HEK293 (cell line): ENCODE data around the gene SPHK1.

ENCODE experiments used
- CTCF ChIA-PET: fragments of 350-600 bp; formaldehyde crosslinking; extraction: SDS; loops from one replicate; lab custom pipeline; 2021; ENCODE audit warnings: antibody characterized with exemption; lab: Yijun Ruan, JAX
- POLR2A ChIA-PET: fragments of 300-600 bp; formaldehyde crosslinking; extraction: SDS; loops from one replicate; lab custom pipeline; 2020; ENCODE audit warnings: antibody characterized with exemption, inconsistent platforms; lab: Yijun Ruan, JAX
- H3K27ac ChIP-seq: fragments of 200-500 bp; sonication (Bioruptor generic); 2 replicates; pipeline ENCODE4 v1.5.1; 2014; ENCODE audit warnings: low read depth, low read length, control low read depth, inconsistent platforms; ENCODE audit errors: extremely low read depth
- H3K36me3 ChIP-seq, 2 experiments: fragments of 200-500 bp in 1 of 2; sonication (Bioruptor generic) in 1 of 2; 1 replicate in 1 of 2; 2 replicates in 1 of 2; pipeline ENCODE4 v1.5.1; 2014 to 2017; ENCODE audit warnings: inconsistent platforms in 2 of 2, low read length in 2 of 2; ENCODE audit not compliant: control insufficient read depth in 2 of 2, insufficient read depth in 1 of 2
- H3K4me1 ChIP-seq: fragments of 200-500 bp; sonication (Bioruptor generic); 2 replicates; pipeline ENCODE4 v1.5.1; 2014; ENCODE audit warnings: mild to moderate bottlenecking, low read length, inconsistent platforms; ENCODE audit not compliant: control insufficient read depth, insufficient read depth
- H3K4me3 ChIP-seq: 2 replicates; pipeline ENCODE4 v1.5.1; 2011; ENCODE audit warnings: low read depth, mild to moderate bottlenecking, control low read depth, low read length, moderate library complexity
- H3K9me3 ChIP-seq: fragments of 200-500 bp; sonication (Bioruptor generic); 2 replicates; pipeline ENCODE4 v1.5.1; 2014; ENCODE audit warnings: low read depth, low read length, inconsistent platforms; ENCODE audit not compliant: control insufficient read depth, insufficient read depth
- AEBP2 ChIP-seq: fragments of 450-650 bp; formaldehyde crosslinking; IDR thresholded peaks from 2 replicates; pipeline ENCODE4 v1.5.1; 2016; ENCODE audit warnings: missing biosample characterization, missing genetic modification characterization, borderline replicate concordance
- BCL11B ChIP-seq: fragments of 450-650 bp; formaldehyde crosslinking; IDR thresholded peaks from 2 replicates; pipeline ENCODE4 v1.5.1; 2016; ENCODE audit warnings: low read depth, missing biosample characterization, missing genetic modification characterization
- KLF17 ChIP-seq: fragments of 450-650 bp; formaldehyde crosslinking; IDR thresholded peaks from 2 replicates; pipeline ENCODE4 v1.5.1; 2016; ENCODE audit warnings: missing biosample characterization, missing genetic modification characterization
- MEIS1 ChIP-seq: sonication (generic); formaldehyde crosslinking; IDR thresholded peaks from 2 replicates; pipeline ENCODE4 v1.8.1; 2022; ENCODE audit warnings: missing genetic modification reagents, mild to moderate bottlenecking, borderline replicate concordance
- MZF1 ChIP-seq: fragments of 450-650 bp; formaldehyde crosslinking; IDR thresholded peaks from 2 replicates; pipeline ENCODE4 v1.5.1; 2017; ENCODE audit warnings: missing biosample characterization, missing genetic modification characterization, borderline replicate concordance
- RBAK ChIP-seq: fragments of 450-650 bp; formaldehyde crosslinking; IDR thresholded peaks from 2 replicates; pipeline ENCODE4 v1.5.1; 2016; ENCODE audit warnings: missing biosample characterization, missing genetic modification characterization
- SP2 ChIP-seq: fragments of 450-650 bp; formaldehyde crosslinking; IDR thresholded peaks from 2 replicates; pipeline ENCODE4 v1.5.1; 2016; ENCODE audit warnings: missing biosample characterization, missing genetic modification characterization
- YY1 ChIP-seq: fragments of 450-650 bp; formaldehyde crosslinking; IDR thresholded peaks from 2 replicates; pipeline ENCODE4 v1.5.1; 2018; ENCODE audit warnings: missing biosample characterization, missing genetic modification characterization
- ZBTB8A ChIP-seq: fragments of 450-650 bp; formaldehyde crosslinking; IDR thresholded peaks from 2 replicates; pipeline ENCODE4 v1.5.1; 2016; ENCODE audit warnings: missing biosample characterization, missing genetic modification characterization
- ZFP37 ChIP-seq: fragments of 450-650 bp; formaldehyde crosslinking; IDR thresholded peaks from 2 replicates; pipeline ENCODE4 v1.5.1; 2016; ENCODE audit warnings: missing biosample characterization, missing genetic modification characterization
- ZIC2 ChIP-seq: fragments of 450-650 bp; formaldehyde crosslinking; IDR thresholded peaks from 2 replicates; pipeline ENCODE4 v1.5.1; 2016; ENCODE audit warnings: missing biosample characterization, missing genetic modification characterization
- ZNF133 ChIP-seq: fragments of 450-650 bp; formaldehyde crosslinking; IDR thresholded peaks from 2 replicates; pipeline ENCODE4 v1.5.1; 2016; ENCODE audit warnings: missing biosample characterization, missing genetic modification characterization
- ZNF600 ChIP-seq: fragments of 450-650 bp; formaldehyde crosslinking; IDR thresholded peaks from 2 replicates; pipeline ENCODE4 v1.5.1; 2016; ENCODE audit warnings: missing biosample characterization, missing genetic modification characterization
- ZNF626 ChIP-seq: fragments of 450-650 bp; sonication (Bioruptor Pico); formaldehyde crosslinking; IDR thresholded peaks from 2 replicates; pipeline ENCODE4 v1.5.1; 2018; ENCODE audit warnings: missing biosample characterization, missing genetic modification characterization, inconsistent platforms
- ZNF785 ChIP-seq: fragments of 450-650 bp; formaldehyde crosslinking; IDR thresholded peaks from 2 replicates; pipeline ENCODE4 v1.5.1; 2016; ENCODE audit warnings: missing biosample characterization, missing genetic modification characterization
- ZSCAN5A ChIP-seq: fragments of 450-650 bp; formaldehyde crosslinking; IDR thresholded peaks from 2 replicates; pipeline ENCODE4 v1.5.1; 2016; ENCODE audit warnings: missing biosample characterization, missing genetic modification characterization
- ZXDB ChIP-seq: fragments of 450-650 bp; formaldehyde crosslinking; IDR thresholded peaks from 2 replicates; pipeline ENCODE4 v1.5.1; 2016; ENCODE audit warnings: missing biosample characterization, missing genetic modification characterization
- TF ChIP-seq, protein P1 (sequence below): fragments of 450-650 bp; formaldehyde crosslinking; IDR thresholded peaks from 2 replicates; pipeline ENCODE4 v1.5.1; 2016; ENCODE audit warnings: missing biosample characterization, missing genetic modification characterization
- TF ChIP-seq, protein P2 (sequence below): fragments of 450-650 bp; formaldehyde crosslinking; IDR thresholded peaks from 2 replicates; pipeline ENCODE4 v1.5.1; 2016; ENCODE audit warnings: missing biosample characterization, missing genetic modification characterization
- TF ChIP-seq, protein P3 (sequence below): fragments of 450-650 bp; formaldehyde crosslinking; IDR thresholded peaks from 2 replicates; pipeline ENCODE4 v1.5.1; 2016; ENCODE audit warnings: missing biosample characterization, missing genetic modification characterization, low read depth
- TF ChIP-seq, protein P4 (sequence below): fragments of 450-650 bp; formaldehyde crosslinking; IDR thresholded peaks from 2 replicates; pipeline ENCODE4 v1.5.1; 2016; ENCODE audit warnings: missing biosample characterization, missing genetic modification characterization

Gene SPHK1

GRCh38 chr17:76399175-76400172 is 15.1 kb downstream of the SPHK1 start:
- 0 out of 2 replicates have a peak, but pooled peaks have one; percentile 27 for TF ChIP-seq ZNF600
- no peak for TF ChIP-seq ZNF626 (tag by site-specific recombination)
- TF ChIP-seq, all 188 proteins: peak for 1

GRCh38 chr17:76402711-76403110 is 18.3 kb downstream of the SPHK1 start:
- H3K4me1 ChIP-seq, result peaks cover 10% of the 10 kb centered on the region
- POLR2A ChIA-PET, result no interaction called here
- H3K9me3 ChIP-seq, result no peaks in the 10 kb centered on the region
- no peak overlapping the region for H3K4me3 ChIP-seq
- peaks cover 24 to 84% of the 10 kb centered on the region in 2 experiments for H3K36me3 ChIP-seq
- CTCF ChIA-PET, result interaction anchor here (0.6 to 3.1 kb wide), 4 partner anchors 14 to 144 kb away, joined by 3 to 9 read pairs (median 3); no protein-coding TSS in a partner anchor
- H3K27ac ChIP-seq, result no peak overlapping the region
- TF ChIP-seq, protein P1, sequence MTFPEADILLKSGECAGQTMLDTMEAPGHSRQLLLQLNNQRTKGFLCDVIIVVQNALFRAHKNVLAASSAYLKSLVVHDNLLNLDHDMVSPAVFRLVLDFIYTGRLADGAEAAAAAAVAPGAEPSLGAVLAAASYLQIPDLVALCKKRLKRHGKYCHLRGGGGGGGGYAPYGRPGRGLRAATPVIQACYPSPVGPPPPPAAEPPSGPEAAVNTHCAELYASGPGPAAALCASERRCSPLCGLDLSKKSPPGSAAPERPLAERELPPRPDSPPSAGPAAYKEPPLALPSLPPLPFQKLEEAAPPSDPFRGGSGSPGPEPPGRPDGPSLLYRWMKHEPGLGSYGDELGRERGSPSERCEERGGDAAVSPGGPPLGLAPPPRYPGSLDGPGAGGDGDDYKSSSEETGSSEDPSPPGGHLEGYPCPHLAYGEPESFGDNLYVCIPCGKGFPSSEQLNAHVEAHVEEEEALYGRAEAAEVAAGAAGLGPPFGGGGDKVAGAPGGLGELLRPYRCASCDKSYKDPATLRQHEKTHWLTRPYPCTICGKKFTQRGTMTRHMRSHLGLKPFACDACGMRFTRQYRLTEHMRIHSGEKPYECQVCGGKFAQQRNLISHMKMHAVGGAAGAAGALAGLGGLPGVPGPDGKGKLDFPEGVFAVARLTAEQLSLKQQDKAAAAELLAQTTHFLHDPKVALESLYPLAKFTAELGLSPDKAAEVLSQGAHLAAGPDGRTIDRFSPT (tag by site-specific recombination), result no peak
- TF ChIP-seq ZIC2 (tag by site-specific recombination) (no peak), BCL11B (tag by site-specific recombination) (no peak), YY1 (tag by site-specific recombination) (no peak), ZSCAN5A (tag by site-specific recombination) (no peak), ZNF133 (tag by site-specific recombination) (no peak), ZFP37 (tag by site-specific recombination) (no peak), AEBP2 (tag by site-specific recombination) (no peak), SP2 (tag by site-specific recombination) (no peak), RBAK (tag by site-specific recombination) (no peak), KLF17 (tag by site-specific recombination) (no peak), ZNF785 (no peak), ZXDB (no peak), ZBTB8A (tag by site-specific recombination) (no peak), MZF1 (tag by site-specific recombination) (no peak), MEIS1 (no peak)
- TF ChIP-seq, protein P2, sequence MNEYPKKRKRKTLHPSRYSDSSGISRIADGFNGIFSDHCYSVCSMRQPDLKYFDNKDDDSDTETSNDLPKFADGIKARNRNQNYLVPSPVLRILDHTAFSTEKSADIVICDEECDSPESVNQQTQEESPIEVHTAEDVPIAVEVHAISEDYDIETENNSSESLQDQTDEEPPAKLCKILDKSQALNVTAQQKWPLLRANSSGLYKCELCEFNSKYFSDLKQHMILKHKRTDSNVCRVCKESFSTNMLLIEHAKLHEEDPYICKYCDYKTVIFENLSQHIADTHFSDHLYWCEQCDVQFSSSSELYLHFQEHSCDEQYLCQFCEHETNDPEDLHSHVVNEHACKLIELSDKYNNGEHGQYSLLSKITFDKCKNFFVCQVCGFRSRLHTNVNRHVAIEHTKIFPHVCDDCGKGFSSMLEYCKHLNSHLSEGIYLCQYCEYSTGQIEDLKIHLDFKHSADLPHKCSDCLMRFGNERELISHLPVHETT (tag by site-specific recombination), result no peak
- TF ChIP-seq, protein P3, sequence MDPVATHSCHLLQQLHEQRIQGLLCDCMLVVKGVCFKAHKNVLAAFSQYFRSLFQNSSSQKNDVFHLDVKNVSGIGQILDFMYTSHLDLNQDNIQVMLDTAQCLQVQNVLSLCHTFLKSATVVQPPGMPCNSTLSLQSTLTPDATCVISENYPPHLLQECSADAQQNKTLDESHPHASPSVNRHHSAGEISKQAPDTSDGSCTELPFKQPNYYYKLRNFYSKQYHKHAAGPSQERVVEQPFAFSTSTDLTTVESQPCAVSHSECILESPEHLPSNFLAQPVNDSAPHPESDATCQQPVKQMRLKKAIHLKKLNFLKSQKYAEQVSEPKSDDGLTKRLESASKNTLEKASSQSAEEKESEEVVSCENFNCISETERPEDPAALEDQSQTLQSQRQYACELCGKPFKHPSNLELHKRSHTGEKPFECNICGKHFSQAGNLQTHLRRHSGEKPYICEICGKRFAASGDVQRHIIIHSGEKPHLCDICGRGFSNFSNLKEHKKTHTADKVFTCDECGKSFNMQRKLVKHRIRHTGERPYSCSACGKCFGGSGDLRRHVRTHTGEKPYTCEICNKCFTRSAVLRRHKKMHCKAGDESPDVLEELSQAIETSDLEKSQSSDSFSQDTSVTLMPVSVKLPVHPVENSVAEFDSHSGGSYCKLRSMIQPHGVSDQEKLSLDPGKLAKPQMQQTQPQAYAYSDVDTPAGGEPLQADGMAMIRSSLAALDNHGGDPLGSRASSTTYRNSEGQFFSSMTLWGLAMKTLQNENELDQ (tag by site-specific recombination), result no peak
- TF ChIP-seq, protein P4, sequence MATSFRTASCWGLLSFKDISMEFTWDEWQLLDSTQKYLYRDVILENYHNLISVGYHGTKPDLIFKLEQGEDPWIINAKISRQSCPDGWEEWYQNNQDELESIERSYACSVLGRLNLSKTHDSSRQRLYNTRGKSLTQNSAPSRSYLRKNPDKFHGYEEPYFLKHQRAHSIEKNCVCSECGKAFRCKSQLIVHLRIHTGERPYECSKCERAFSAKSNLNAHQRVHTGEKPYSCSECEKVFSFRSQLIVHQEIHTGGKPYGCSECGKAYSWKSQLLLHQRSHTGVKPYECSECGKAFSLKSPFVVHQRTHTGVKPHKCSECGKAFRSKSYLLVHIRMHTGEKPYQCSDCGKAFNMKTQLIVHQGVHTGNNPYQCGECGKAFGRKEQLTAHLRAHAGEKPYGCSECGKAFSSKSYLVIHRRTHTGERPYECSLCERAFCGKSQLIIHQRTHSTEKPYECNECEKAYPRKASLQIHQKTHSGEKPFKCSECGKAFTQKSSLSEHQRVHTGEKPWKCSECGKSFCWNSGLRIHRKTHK (tag by site-specific recombination), result no peak

More at GRCh38 chr17:76399175-76400172, 15.1 kb downstream of the SPHK1 start:
- no peak overlapping the region for H3K27ac ChIP-seq
- POLR2A ChIA-PET, result interaction anchor here (0.8 to 1.3 kb wide), 3 partner anchors 15 to 135 kb away, joined by 3 read pairs; partner anchors contain the start of genes PRPSAP1 and SPHK1
- H3K36me3 ChIP-seq, result peaks cover 24 to 92% of the 10 kb centered on the region in 2 experiments
- no peaks in the 10 kb centered on the region for H3K9me3 ChIP-seq
- CTCF ChIA-PET, result interaction anchor here (0.6 to 7.4 kb wide), 13 partner anchors 10 to 306 kb away, joined by 3 to 244 read pairs (median 7); partner anchors contain the start of genes AANAT, QRICH2 and RHBDF2
- H3K4me3 ChIP-seq, result no peak overlapping the region
- H3K4me1 ChIP-seq, result no peaks in the 10 kb centered on the region
